GM10248 (cell line): Measurements from ENCODE around the gene KDM4E.

Experiments
- CTCF ChIA-PET: fragments of 300-600 bp; sonication (Branson Sonifier 250); formaldehyde crosslinking; extraction: SDS; loops from one replicate; lab custom pipeline; 2021; ENCODE audit warnings: antibody characterized with exemption; lab: Yijun Ruan, JAX
- POLR2A ChIA-PET: fragments of 350-650 bp; sonication (Branson Sonifier 250); formaldehyde crosslinking; extraction: SDS; loops from one replicate; lab custom pipeline; 2020; ENCODE audit warnings: antibody characterized with exemption; lab: Yijun Ruan, JAX
- DNase-seq: peaks from one replicate; pipeline ENCODE4 v3.0.0; 2012; ENCODE audit errors: extremely low spot score
- CTCF ChIP-seq: IDR thresholded peaks from 2 replicates; pipeline ENCODE4 v1.5.1; 2012; ENCODE audit warnings: mild to moderate bottlenecking, low read depth; ENCODE audit errors: extremely low read depth, missing control alignments, control extremely low read depth

The KDM4E gene

DNA sequence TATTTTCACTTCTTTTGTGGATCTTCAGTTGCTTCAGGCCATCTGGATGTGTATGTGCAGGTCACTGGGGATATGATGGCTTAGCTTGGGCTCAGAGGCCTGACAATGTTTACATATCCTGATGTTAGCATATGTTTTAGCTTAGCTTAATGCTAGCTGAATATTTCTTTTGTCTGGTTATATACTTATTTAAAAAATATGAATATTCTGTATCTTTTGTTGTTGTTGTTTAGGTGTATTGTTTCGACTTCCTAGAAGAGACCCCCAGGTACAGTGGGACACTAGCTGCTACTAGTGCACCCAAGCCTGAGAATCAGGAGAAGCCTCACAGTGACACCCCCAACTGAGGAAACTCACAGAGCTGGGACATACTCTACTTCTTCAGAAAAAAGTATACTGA, at the start of gene KDM4E:
TSS of gene KDM4E (plus strand) at position 301 of the 400 bp plus-strand sequence. CDS start 300 bp downstream, outside the sequence.
- ChIA-PET CTCF (no interaction called here), POLR2A (no interaction called here)
- DNase-seq, result no peak
- no peak for TF ChIP-seq CTCF

DNA sequence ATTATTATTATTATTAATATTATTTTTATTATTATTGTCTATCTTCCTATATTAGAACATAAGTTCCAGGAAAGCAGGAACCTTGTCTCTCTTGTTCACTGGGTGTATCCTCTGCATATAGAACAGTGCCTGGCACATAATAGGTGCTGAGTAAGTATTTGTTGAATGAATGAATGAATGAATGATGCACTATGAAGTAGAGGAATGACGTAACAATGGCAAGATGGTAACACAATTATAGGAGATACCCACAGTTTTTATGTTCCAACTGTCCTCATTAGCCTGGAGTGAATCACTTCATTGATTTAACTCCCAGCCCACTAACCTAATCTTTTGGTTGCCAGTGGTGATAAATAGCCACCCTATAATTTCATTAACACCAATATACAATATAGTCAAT, 49.5 kb upstream of the KDM4E start:
- CTCF ChIA-PET, result interaction anchor here (1.0 to 2.3 kb wide), 5 partner anchors 10 to 118 kb away, joined by 3 to 9 read pairs (median 3); partner anchors contain the start of gene SRSF8
- TF ChIP-seq CTCF, result no peak
- DNase-seq, result no peak
- POLR2A ChIA-PET, result no interaction called here

DNA sequence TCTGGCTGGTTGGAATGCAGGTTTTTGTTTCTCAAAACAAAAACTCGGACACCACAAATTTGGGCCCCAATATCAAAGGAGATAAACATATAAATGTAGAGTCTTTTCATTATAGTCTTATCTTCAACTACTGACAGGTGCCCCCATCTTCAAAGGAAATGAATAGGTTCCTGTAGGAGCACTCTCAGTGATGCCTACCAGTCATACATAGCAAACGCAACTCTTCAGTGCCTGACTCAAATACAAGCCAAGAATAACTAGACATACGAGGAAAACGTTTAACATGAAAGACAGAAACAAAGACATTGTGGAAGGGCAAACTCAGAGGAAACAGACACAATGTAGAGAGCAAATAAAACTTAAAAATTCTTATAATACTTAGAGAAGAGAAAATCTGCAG, 37.7 kb upstream of the KDM4E start:
- no peak for DNase-seq
- ChIA-PET POLR2A (no interaction called here), CTCF (no interaction called here)
- TF ChIP-seq CTCF, result no peak

DNA sequence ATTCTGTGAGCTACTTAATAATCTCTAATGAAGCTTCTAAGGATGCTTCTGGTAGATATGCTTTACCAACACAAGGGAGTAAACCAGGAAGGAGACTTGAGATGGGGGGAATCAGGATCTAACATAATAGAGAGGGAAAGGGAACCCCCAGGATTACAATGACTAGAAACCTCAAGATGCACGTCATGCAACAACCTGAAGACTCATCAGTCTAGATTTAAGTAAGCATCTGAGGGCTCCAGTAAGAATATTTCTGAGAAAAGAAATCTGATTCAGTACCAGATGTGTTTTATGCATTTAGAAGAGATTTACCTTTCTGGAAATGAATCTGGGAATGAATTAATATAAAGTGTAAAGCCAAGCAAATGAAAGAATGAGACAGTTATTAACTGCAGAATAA, 36.3 kb upstream of the KDM4E start:
- ChIA-PET POLR2A (no interaction called here), CTCF (interaction anchor here (1.5 kb wide), 1 partner anchor 24 kb away, joined by 3 read pairs; no protein-coding TSS in a partner anchor)
- no peak for DNase-seq
- no peak for TF ChIP-seq CTCF

DNA sequence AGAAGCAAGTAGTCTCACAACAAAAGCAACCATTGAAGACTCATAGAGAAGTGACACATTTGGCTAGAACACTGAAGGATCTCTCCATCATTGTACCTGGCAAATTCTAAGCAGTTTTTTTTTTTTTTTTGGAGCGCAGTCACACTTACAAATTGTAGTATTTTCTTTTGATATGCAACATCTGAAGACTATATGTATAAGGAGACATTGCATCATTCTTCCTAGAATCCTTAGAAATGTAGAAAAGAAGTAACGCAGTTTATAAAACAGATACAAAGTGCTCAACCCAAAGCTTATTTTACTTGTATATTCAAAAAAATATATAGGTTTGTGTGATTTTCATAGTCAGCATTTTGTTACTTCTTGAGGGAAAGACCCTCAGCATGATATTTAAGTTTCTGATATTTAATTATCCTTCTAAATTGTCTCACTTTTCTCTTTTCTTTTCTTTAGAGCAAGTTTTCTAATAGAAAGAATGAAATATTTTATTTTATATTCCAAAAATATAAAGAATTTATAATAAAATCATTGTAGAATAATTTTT, 31.6 kb upstream of the KDM4E start:
- DNase-seq, result no peak
- TF ChIP-seq CTCF, result no peak
- ChIA-PET POLR2A (no interaction called here), CTCF (no interaction called here)

DNA sequence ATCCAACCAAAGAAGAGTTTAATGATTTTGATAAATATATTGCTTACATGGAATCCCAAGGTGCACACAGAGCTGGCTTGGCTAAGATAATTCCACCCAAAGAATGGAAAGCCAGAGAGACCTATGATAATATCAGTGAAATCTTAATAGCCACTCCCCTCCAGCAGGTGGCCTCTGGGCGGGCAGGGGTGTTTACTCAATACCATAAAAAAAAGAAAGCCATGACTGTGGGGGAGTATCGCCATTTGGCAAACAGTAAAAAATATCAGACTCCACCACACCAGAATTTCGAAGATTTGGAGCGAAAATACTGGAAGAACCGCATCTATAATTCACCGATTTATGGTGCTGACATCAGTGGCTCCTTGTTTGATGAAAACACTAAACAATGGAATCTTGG, 27.6 kb upstream of the KDM4E start:
- no peak for TF ChIP-seq CTCF
- ChIA-PET CTCF (interaction anchor here (1.3 kb wide), 1 partner anchor 21 kb away, joined by 3 read pairs; no protein-coding TSS in a partner anchor), POLR2A (no interaction called here)
- no peak for DNase-seq
